Activated CD4-positive, alpha-beta T cell treated with anti-CD3 and anti-CD28 coated beads, Interleukin-2, amount 50 U/mL, for 4 hours (primary cell): Measurements from ENCODE around the gene INPPL1.
A peak's percentile ranks its signal among the peaks of the same experiment; 100 is the strongest.
"Not testable (repeated sequence)": the region's sequence is repeated elsewhere in the genome, so short reads cannot be mapped to it uniquely, and the experiment has no call there.

Experiments
- DNase-seq, 2 experiments: peaks; one replicate each; pipeline ENCODE4 v3.0.0-alpha.2; 2020

Gene INPPL1, protein sequence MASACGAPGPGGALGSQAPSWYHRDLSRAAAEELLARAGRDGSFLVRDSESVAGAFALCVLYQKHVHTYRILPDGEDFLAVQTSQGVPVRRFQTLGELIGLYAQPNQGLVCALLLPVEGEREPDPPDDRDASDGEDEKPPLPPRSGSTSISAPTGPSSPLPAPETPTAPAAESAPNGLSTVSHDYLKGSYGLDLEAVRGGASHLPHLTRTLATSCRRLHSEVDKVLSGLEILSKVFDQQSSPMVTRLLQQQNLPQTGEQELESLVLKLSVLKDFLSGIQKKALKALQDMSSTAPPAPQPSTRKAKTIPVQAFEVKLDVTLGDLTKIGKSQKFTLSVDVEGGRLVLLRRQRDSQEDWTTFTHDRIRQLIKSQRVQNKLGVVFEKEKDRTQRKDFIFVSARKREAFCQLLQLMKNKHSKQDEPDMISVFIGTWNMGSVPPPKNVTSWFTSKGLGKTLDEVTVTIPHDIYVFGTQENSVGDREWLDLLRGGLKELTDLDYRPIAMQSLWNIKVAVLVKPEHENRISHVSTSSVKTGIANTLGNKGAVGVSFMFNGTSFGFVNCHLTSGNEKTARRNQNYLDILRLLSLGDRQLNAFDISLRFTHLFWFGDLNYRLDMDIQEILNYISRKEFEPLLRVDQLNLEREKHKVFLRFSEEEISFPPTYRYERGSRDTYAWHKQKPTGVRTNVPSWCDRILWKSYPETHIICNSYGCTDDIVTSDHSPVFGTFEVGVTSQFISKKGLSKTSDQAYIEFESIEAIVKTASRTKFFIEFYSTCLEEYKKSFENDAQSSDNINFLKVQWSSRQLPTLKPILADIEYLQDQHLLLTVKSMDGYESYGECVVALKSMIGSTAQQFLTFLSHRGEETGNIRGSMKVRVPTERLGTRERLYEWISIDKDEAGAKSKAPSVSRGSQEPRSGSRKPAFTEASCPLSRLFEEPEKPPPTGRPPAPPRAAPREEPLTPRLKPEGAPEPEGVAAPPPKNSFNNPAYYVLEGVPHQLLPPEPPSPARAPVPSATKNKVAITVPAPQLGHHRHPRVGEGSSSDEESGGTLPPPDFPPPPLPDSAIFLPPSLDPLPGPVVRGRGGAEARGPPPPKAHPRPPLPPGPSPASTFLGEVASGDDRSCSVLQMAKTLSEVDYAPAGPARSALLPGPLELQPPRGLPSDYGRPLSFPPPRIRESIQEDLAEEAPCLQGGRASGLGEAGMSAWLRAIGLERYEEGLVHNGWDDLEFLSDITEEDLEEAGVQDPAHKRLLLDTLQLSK

GRCh38 chr11:72224564-72225410 lies at the start of gene INPPL1:
INPPL1 (plus strand) TSS chr11:72224767; CDS start chr11:72224985, 218 bp downstream.
- peak; percentile 23 to 35 for DNase-seq

DNA sequence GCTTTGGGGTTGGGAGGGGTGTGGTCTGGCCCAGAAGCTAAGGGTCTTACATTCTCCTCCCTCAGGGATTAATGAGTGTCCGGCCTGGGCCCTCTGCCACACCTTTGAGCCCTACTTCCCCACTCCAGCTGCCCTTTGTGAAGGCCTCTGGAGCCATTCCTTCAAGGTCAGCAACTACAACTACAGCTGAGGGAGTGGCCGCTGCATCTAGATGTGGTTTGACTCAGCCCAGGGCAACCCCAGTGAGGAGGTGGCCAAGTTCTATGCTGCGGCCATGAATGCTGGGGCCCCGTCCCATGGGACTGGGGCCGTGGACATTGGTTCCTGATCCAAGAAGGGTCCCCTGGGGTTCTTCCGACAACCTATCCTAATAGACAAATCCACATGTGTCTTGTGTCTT lies 46.9 kb upstream of the INPPL1 start:
- no peak for DNase-seq

DNA sequence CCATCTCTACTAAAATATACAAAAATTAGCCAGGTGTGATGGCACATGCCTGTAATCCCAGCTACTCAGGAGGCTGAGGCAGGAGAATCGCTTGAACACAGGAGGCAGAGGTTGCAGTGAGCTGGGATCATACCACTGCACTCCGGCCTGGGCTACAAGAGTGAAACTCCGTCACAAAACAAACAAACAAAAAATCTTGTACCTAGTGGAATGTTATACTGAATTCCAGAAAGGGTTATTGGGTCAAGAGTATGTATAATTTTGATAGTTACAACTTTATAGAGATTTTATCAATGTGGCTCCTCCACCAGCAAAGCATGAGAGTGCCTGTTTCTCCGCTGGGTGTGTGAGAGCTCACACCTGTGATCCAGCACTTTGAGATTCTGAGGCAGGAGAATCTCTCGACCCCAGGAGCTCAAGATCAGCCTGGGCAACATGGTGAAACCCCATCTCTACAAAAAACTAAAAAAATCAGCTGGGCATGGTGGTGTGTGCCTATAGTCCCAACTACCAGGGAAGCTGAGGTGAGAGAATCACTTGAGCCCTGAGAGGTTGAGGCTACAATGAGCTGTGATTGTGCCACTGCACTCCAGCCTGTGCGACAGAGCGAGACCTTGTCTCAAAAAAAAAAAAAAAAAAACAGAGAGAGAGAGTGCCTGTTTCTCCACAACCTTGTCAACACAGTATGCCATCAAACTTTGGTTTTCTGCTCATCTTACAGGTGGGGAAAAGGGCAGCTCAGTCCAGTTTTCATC lies 45.3 kb upstream of the INPPL1 start:
- DNase-seq: no peak

- DNase-seq: no peak
Observed at GRCh38 chr11:72179804-72180396, 44.7 kb upstream of the INPPL1 start.

- DNase-seq: not testable (repeated sequence)
Observed at GRCh38 chr11:72180892-72181552, 43.5 kb upstream of the INPPL1 start.

- DNase-seq: not testable (repeated sequence)
Observed at GRCh38 chr11:72181553-72181958, 43.0 kb upstream of the INPPL1 start.

GRCh38 chr11:72188267-72188666 lies 36.3 kb upstream of the INPPL1 start:
- DNase-seq: no peak

- DNase-seq: no peak
Observed at GRCh38 chr11:72189455-72190250, 34.9 kb upstream of the INPPL1 start.

DNA sequence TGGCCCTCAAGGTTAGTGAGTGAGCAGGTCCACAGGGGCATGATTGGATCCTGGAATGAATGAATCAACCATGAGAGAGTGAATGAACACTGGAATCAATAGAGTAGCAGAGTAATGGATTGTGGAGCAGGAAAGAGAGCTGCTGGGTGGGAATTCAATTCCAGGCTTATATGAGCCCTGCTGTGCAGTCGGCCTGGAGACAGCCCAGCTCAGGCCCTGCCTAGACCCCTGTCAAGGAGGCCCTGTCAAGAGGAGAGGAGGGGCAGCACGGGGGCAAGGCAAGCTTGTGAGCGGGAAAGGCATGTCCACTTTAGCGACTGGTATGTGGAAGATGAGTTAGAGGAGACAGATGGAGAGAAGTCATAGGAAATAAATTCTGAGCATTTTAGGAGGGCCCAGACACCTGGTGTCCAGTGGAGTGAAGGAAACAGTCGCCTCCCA lies 33.9 kb upstream of the INPPL1 start:
- DNase-seq: no peak

DNA sequence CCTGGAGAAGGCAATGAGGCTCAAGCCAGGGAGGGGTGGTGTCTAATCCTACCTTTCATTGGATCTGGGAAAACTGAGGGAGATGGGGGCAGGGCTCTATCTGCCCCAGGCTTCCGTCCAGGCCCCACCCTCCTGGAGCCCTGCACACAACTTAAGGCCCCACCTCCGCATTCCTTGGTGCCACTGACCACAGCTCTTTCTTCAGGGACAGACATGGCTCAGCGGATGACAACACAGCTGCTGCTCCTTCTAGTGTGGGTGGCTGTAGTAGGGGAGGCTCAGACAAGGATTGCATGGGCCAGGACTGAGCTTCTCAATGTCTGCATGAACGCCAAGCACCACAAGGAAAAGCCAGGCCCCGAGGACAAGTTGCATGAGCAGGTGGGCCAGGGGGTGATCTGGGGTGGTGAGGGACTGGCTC lies 32.6 kb upstream of the INPPL1 start, which contains the start of gene FOLR1:
Gene FOLR1 (plus strand): TSS at position 180 of the 421 bp plus-strand sequence. CDS start 34 bp downstream, at position 214.
- no peak for DNase-seq

- no peak for DNase-seq
Observed at GRCh38 chr11:72195518-72196270, 28.9 kb upstream of the INPPL1 start.

- not testable (repeated sequence) for DNase-seq
Observed at GRCh38 chr11:72201445-72201844, 23.1 kb upstream of the INPPL1 start.

DNA sequence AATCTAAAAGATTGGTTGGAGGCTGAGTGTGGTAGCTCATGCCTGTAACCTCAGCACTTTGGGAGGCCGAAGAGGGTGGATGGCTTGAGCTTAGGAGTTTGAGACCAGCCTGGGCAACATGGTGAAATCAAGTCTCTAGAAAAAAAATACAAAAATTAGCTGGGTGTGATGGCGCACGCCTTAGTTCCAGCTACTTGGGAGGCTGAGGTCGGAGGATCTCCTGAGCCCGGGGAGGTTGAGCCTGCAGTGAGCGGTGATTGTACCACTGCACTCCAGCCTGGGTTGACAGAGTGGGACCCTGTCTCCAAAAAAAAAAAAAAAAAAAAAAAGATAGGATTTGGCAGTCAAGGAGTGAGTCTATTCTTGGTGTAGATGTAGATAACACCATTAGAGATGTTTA lies 22.0 kb upstream of the INPPL1 start:
- no peak for DNase-seq

- no peak for DNase-seq
Observed at GRCh38 chr11:72203163-72203562, 21.4 kb upstream of the INPPL1 start.

DNA sequence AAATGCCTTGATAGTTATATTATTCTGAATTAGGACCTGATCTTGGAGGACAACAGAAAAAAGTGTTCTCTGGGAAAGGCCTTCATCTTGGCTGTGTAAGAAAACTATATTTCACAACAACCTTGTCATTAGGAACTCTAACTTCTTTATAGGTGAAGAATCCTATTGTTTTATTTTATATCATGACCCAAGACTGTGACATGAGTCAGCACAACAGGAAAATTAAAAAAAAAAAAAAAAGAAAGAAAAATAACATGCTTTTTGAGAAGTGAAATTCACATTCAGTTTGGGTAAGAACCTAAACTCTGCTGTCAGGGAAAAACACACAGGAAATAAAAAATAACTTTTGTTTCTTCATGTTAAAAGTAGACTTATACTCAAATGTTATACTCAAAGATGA lies 19.7 kb upstream of the INPPL1 start:
- no peak for DNase-seq

DNA sequence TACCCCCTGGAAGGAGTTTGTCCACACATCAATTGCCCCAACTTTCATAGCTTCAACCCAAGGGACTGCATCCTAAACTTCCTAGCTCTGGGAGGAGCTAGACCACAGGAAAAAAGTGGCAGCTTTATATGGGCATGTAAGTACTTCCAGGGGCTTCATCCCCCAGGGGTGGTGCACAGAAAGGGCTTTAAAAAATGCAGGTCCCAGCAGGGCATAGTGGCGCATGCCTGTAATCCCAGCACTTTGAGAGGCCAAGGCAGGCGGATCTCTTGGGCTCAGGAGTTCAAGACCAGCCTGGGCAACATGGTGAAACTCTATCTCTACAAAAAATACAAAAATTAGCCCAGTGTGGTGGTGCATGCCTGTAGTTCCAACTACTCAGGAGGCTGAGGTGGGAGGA lies 17.8 kb upstream of the INPPL1 start:
- DNase-seq: not testable (repeated sequence)

DNA sequence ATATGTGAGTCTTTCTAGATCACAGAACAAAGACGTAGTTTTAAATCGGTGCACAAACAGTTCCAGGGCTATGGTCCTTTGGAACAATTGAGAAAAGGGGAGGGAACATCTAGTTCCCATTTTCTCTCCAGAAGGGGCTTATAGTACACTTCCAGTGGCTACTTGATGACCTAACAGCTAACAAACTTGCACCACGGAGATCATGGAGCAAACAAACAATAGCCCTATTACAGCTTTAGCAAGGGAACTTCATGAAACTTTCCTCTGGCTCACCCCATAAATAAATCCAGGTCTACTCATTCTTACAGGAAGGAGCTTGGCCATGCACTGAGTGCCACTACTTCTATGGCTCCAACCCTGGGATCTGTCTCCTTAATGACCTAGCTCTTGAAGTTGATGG lies 16.3 kb upstream of the INPPL1 start:
- no peak for DNase-seq

DNA sequence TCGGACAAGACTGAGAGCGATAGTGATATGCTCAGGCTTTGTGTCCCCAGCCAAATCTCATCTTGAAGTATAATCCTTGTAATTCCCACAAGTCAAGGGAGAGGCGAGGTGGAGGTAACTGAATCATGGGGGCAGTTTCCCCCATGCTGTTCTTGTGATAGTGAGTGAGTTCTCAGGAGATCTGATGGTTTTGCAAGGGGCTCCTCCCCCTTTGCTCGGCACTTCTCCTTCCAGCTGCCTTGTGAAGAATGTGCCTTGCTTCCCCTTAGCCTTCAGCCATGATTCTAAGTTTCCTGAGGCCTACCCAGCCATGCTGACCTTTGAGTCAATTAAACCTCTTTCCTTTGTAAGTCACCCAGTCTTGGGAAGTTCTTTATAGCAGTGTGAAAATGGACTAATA lies 15.5 kb upstream of the INPPL1 start:
- no peak for DNase-seq
